Measurements from ENCODE around the gene ERC2.

ERC2 gene

GRCh38 chr3:55774856-55775255, 693.4 kb downstream of the ERC2 start:
- Histone ChIP-seq H3K4me1 (ENCODE audit: control insufficient read depth in 1 of 2, insufficient read depth in 2 of 2, low read length in 2 of 2) (no peaks in the 10 kb centered on the region), H3K4me3 (ENCODE audit: low read depth, low read length) (no peak overlapping the region), H3K4me2 (ENCODE audit: low read length) (no peak overlapping the region)

GRCh38 chr3:55771503-55771902, 696.8 kb downstream of the ERC2 start:
- no peaks in the 10 kb centered on the region for H3K36me3 ChIP-seq (ENCODE audit: control insufficient read depth in 1 of 2, insufficient read depth in 2 of 2, low read length in 2 of 2)
- no peak overlapping the region for H2AK5ac ChIP-seq (ENCODE audit: low read length)
- H3K27me3 ChIP-seq (ENCODE audit: insufficient read depth, low read length) = no peaks in the 10 kb centered on the region
- no peaks in the 10 kb centered on the region for H3K79me1 ChIP-seq (ENCODE audit: low read length)
- H3K9me3 ChIP-seq (ENCODE audit: insufficient read depth, low read depth, low read length) = peaks cover 2% of the 10 kb centered on the region
- no peak overlapping the region for H4K12ac ChIP-seq (ENCODE audit: low read depth, low read length)
- no peak overlapping the region for H2BK5ac ChIP-seq (ENCODE audit: low read depth, low read length, poor library complexity)
- H2BK12ac ChIP-seq (ENCODE audit: low read length) = no peak overlapping the region
- no CpG with 5 or more reads among the region's 2 CpGs for WGBS (ENCODE audit: extremely low coverage, insufficient coverage, insufficient read length)
- DNase-seq = no peak
- no peak overlapping the region for H3K4me2 ChIP-seq (ENCODE audit: low read length)
- no peak overlapping the region for H3K4ac ChIP-seq (ENCODE audit: low read depth, low read length)
- no peak overlapping the region for H4K8ac ChIP-seq (ENCODE audit: low read depth, low read length)
- H2AFZ ChIP-seq (ENCODE audit: insufficient read depth, low read length, poor library complexity) = no peak overlapping the region
- H3K4me1 ChIP-seq (ENCODE audit: control insufficient read depth in 1 of 2, insufficient read depth in 2 of 2, low read length in 2 of 2) = no peaks in the 10 kb centered on the region
- no peak overlapping the region for H3K18ac ChIP-seq (ENCODE audit: low read length)
- no peak overlapping the region for H3K14ac ChIP-seq (ENCODE audit: low read length)
- no peak overlapping the region for H4K91ac ChIP-seq (ENCODE audit: low read depth, low read length)
- H2BK120ac ChIP-seq (ENCODE audit: insufficient read depth, low read length, poor library complexity) = no peak overlapping the region
- no peak overlapping the region for H3K27ac ChIP-seq (ENCODE audit: low read depth, low read length)
- no peak overlapping the region for H3K4me3 ChIP-seq (ENCODE audit: low read depth, low read length)
- no peaks in the 10 kb centered on the region for H3K79me2 ChIP-seq (ENCODE audit: control insufficient read depth, insufficient read depth, low read length, poor library complexity)
- peak overlapping the region; percentile 52 for H3K9ac ChIP-seq (ENCODE audit: low read length)
- H3K23ac ChIP-seq (ENCODE audit: low read length) = no peak overlapping the region

More at GRCh38 chr3:55774856-55775255, 693.4 kb downstream of the ERC2 start:
- Histone ChIP-seq H4K12ac (ENCODE audit: low read depth, low read length) (no peak overlapping the region), H3K9me3 (ENCODE audit: insufficient read depth, low read depth, low read length) (peaks cover 2% of the 10 kb centered on the region), H3K36me3 (ENCODE audit: control insufficient read depth in 1 of 2, insufficient read depth in 2 of 2, low read length in 2 of 2) (no peaks in the 10 kb centered on the region), H3K4ac (ENCODE audit: low read depth, low read length) (no peak overlapping the region), H3K23ac (ENCODE audit: low read length) (no peak overlapping the region), H3K14ac (ENCODE audit: low read length) (no peak overlapping the region), H2AFZ (ENCODE audit: insufficient read depth, low read length, poor library complexity) (no peak overlapping the region), H4K91ac (ENCODE audit: low read depth, low read length) (no peak overlapping the region), H4K8ac (ENCODE audit: low read depth, low read length) (no peak overlapping the region), H3K18ac (ENCODE audit: low read length) (no peak overlapping the region), H2AK5ac (ENCODE audit: low read length) (no peak overlapping the region), H3K9ac (ENCODE audit: low read length) (no peak overlapping the region), H3K79me2 (ENCODE audit: control insufficient read depth, insufficient read depth, low read length, poor library complexity) (no peaks in the 10 kb centered on the region), H3K27me3 (ENCODE audit: insufficient read depth, low read length) (no peaks in the 10 kb centered on the region), H3K79me1 (ENCODE audit: low read length) (no peaks in the 10 kb centered on the region), H3K27ac (ENCODE audit: low read depth, low read length) (no peak overlapping the region), H2BK5ac (ENCODE audit: low read depth, low read length, poor library complexity) (no peak overlapping the region), H2BK120ac (ENCODE audit: insufficient read depth, low read length, poor library complexity) (no peak overlapping the region), H2BK12ac (ENCODE audit: low read length) (no peak overlapping the region)
- WGBS (ENCODE audit: extremely low coverage, insufficient coverage, insufficient read length) = no CpG with 5 or more reads among the region's 2 CpGs
- no peak for DNase-seq

GRCh38 chr3:55770077-55770476, 698.2 kb downstream of the ERC2 start:
- no peak overlapping the region for H3K9ac ChIP-seq (ENCODE audit: low read length)

GRCh38 chr3:55766753-55767152, 701.5 kb downstream of the ERC2 start:
- Histone ChIP-seq H3K36me3 (ENCODE audit: control insufficient read depth in 1 of 2, insufficient read depth in 2 of 2, low read length in 2 of 2) (no peaks in the 10 kb centered on the region), H3K18ac (ENCODE audit: low read length) (no peak overlapping the region), H3K14ac (ENCODE audit: low read length) (no peak overlapping the region), H2AK5ac (ENCODE audit: low read length) (no peak overlapping the region), H3K4ac (ENCODE audit: low read depth, low read length) (no peak overlapping the region), H3K4me3 (ENCODE audit: low read depth, low read length) (no peak overlapping the region), H3K4me1 (ENCODE audit: control insufficient read depth in 1 of 2, insufficient read depth in 2 of 2, low read length in 2 of 2) (no peaks in the 10 kb centered on the region), H3K9ac (ENCODE audit: low read length) (no peak overlapping the region), H2BK12ac (ENCODE audit: low read length) (no peak overlapping the region), H2AFZ (ENCODE audit: insufficient read depth, low read length, poor library complexity) (no peak overlapping the region), H3K79me1 (ENCODE audit: low read length) (no peaks in the 10 kb centered on the region), H3K27me3 (ENCODE audit: insufficient read depth, low read length) (no peaks in the 10 kb centered on the region), H4K91ac (ENCODE audit: low read depth, low read length) (no peak overlapping the region), H3K9me3 (ENCODE audit: insufficient read depth, low read depth, low read length) (no peaks in the 10 kb centered on the region), H4K12ac (ENCODE audit: low read depth, low read length) (no peak overlapping the region), H2BK5ac (ENCODE audit: low read depth, low read length, poor library complexity) (no peak overlapping the region), H4K8ac (ENCODE audit: low read depth, low read length) (no peak overlapping the region), H2BK120ac (ENCODE audit: insufficient read depth, low read length, poor library complexity) (no peak overlapping the region), H3K27ac (ENCODE audit: low read depth, low read length) (no peak overlapping the region), H3K23ac (ENCODE audit: low read length) (no peak overlapping the region), H3K4me2 (ENCODE audit: low read length) (no peak overlapping the region), H3K79me2 (ENCODE audit: control insufficient read depth, insufficient read depth, low read length, poor library complexity) (no peaks in the 10 kb centered on the region)
- DNase-seq = no peak
- WGBS (ENCODE audit: extremely low coverage, insufficient coverage, insufficient read length) = no CpG with 5 or more reads among the region's 1 CpG

More at GRCh38 chr3:55770077-55770476, 698.2 kb downstream of the ERC2 start:
- H3K4ac ChIP-seq (ENCODE audit: low read depth, low read length) = no peak overlapping the region
- H3K4me2 ChIP-seq (ENCODE audit: low read length) = no peak overlapping the region
- no peak overlapping the region for H2BK120ac ChIP-seq (ENCODE audit: insufficient read depth, low read length, poor library complexity)
- no peak overlapping the region for H3K18ac ChIP-seq (ENCODE audit: low read length)
- H3K79me2 ChIP-seq (ENCODE audit: control insufficient read depth, insufficient read depth, low read length, poor library complexity) = no peaks in the 10 kb centered on the region
- no peak overlapping the region for H4K12ac ChIP-seq (ENCODE audit: low read depth, low read length)
- H3K4me1 ChIP-seq (ENCODE audit: control insufficient read depth in 1 of 2, insufficient read depth in 2 of 2, low read length in 2 of 2) = no peaks in the 10 kb centered on the region
- no peak overlapping the region for H3K14ac ChIP-seq (ENCODE audit: low read length)
- no peak overlapping the region for H4K91ac ChIP-seq (ENCODE audit: low read depth, low read length)
- H3K27ac ChIP-seq (ENCODE audit: low read depth, low read length) = no peak overlapping the region
- no peak overlapping the region for H3K23ac ChIP-seq (ENCODE audit: low read length)
- no peaks in the 10 kb centered on the region for H3K36me3 ChIP-seq (ENCODE audit: control insufficient read depth in 1 of 2, insufficient read depth in 2 of 2, low read length in 2 of 2)
- no peak for DNase-seq
- no peaks in the 10 kb centered on the region for H3K9me3 ChIP-seq (ENCODE audit: insufficient read depth, low read depth, low read length)
- no peak overlapping the region for H3K4me3 ChIP-seq (ENCODE audit: low read depth, low read length)
- no peaks in the 10 kb centered on the region for H3K27me3 ChIP-seq (ENCODE audit: insufficient read depth, low read length)
- WGBS (ENCODE audit: extremely low coverage, insufficient coverage, insufficient read length) = no CpG with 5 or more reads among the region's 1 CpG
- no peak overlapping the region for H4K8ac ChIP-seq (ENCODE audit: low read depth, low read length)
- no peak overlapping the region for H2BK12ac ChIP-seq (ENCODE audit: low read length)
- H2AFZ ChIP-seq (ENCODE audit: insufficient read depth, low read length, poor library complexity) = no peak overlapping the region
- H3K79me1 ChIP-seq (ENCODE audit: low read length) = no peaks in the 10 kb centered on the region
- H2BK5ac ChIP-seq (ENCODE audit: low read depth, low read length, poor library complexity) = no peak overlapping the region
- no peak overlapping the region for H2AK5ac ChIP-seq (ENCODE audit: low read length)
